SK-N-MC (cell line): Measurements from ENCODE around the gene ADPRM.

Source experiments
- EZH2 ChIP-seq: fragments of 200-600 bp; sonication (generic); IDR thresholded peaks from one replicate; pipeline ENCODE4 v1.6.1; 2017; ENCODE audit warnings: antibody characterized with exemption
- FOXP2 ChIP-seq: optimal IDR thresholded peaks from 2 replicates; pipeline ENCODE3; 2011; ENCODE audit warnings: mild to moderate bottlenecking, moderate library complexity; ENCODE audit not compliant: insufficient read depth; ENCODE audit errors: extremely low read length, control extremely low read depth
- POLR2AphosphoS5 ChIP-seq: IDR thresholded peaks from 2 replicates; pipeline ENCODE4 v1.6.1; 2012; ENCODE audit warnings: mild to moderate bottlenecking, low read depth, low read length, borderline replicate concordance

GRCh38 chr17:10702574-10702973 lies 5.2 kb downstream of the ADPRM start:
- TF ChIP-seq EZH2 = no peak
- TF ChIP-seq POLR2AphosphoS5 = no peak
- no peak for TF ChIP-seq FOXP2
